Measurements from ENCODE around the gene RALGDS. TPM values are rescaled to one million over a fixed set of nuclear protein-coding genes. Genes with fewer than 3 reads are reported as not detected.

The RALGDS gene
- total RNA-seq, 2 experiments from 2014 or later = 23.8 to 28.2 TPM

DNA sequence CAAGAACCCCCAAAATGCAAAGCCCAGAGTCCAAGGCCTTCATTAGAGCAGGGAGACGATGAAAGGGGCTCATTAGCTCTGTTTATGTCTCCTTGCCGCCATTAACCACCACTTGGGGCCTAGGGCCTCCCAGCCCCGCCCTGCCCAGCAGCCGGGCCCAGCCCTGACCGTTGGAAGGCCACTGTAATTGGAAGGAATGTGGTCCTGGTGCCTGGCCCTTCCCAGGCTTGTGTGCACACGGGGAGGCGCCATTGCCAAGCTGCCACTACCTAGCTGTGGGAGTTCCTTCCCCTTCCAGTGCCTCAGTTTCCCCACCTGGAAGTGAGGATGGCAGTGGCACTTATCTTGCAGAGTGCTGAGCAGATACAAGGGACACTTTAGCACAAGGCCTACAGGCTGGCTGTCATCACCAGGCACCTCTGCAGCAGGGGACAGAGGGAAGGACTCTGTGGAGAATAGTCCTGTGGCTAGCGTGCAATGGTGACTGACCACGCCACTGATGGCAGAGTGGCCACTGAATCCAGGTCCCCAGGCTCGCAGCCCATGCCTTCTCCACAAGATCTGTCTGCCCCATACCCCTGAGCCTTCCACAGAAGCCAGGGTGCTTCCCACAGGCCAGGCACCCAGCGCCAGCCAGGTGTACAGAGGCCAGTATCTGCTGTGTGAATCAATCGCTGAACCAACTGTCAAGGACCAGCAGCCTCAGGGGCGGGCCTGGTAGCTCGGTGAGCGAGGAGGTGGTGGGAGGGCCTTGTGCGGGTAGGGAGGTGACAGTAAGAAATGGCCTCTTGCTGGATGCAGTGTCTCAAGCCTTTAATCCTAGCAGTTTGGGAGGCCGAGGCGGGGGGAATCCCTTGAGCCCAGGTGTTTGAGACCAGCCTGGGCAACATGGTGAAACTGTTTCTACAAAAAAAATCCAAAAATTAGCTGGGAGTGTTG, 21.9 kb upstream of the RALGDS start:
- H3K36me3 ChIP-seq (ENCODE audit: insufficient read depth, low read length) = no peaks in the 10 kb centered on the region; the same call in 1 of the 2 replicates
- DNase-seq (ENCODE audit: low spot score) = no peak
- no peak overlapping the region for H3K4me3 ChIP-seq (ENCODE audit: low read depth, low read length, poor library complexity, severe bottlenecking)
- H3K9me3 ChIP-seq (ENCODE audit: low read length) = no peaks in the 10 kb centered on the region
- H3K9me2 ChIP-seq (ENCODE audit: insufficient read depth, low read length) = no peaks in the 10 kb centered on the region
- no peak for TF ChIP-seq EZH2phosphoT487 (IDR thresholded peaks at IDR 0.05; ENCODE audit: borderline replicate concordance, low read depth, low read length)
- TF ChIP-seq, protein P1, sequence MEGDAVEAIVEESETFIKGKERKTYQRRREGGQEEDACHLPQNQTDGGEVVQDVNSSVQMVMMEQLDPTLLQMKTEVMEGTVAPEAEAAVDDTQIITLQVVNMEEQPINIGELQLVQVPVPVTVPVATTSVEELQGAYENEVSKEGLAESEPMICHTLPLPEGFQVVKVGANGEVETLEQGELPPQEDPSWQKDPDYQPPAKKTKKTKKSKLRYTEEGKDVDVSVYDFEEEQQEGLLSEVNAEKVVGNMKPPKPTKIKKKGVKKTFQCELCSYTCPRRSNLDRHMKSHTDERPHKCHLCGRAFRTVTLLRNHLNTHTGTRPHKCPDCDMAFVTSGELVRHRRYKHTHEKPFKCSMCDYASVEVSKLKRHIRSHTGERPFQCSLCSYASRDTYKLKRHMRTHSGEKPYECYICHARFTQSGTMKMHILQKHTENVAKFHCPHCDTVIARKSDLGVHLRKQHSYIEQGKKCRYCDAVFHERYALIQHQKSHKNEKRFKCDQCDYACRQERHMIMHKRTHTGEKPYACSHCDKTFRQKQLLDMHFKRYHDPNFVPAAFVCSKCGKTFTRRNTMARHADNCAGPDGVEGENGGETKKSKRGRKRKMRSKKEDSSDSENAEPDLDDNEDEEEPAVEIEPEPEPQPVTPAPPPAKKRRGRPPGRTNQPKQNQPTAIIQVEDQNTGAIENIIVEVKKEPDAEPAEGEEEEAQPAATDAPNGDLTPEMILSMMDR (conservative IDR thresholded peaks at IDR 0.05; ENCODE audit: low read length) = no peak
- no peak overlapping the region for H3K4me2 ChIP-seq (ENCODE audit: low read length)
- H3K4me1 ChIP-seq (ENCODE audit: insufficient read depth, low read length, poor library complexity, severe bottlenecking) = peaks cover 28% of the 10 kb centered on the region
- ChIA-PET POLR2A (interaction anchor here (0.6 kb wide), 1 partner anchor 48 kb away, joined by 6 read pairs; no protein-coding TSS in a partner anchor), CTCF (ENCODE audit: unreplicated experiment) (interaction anchor here (0.5 to 1.1 kb wide), 3 partner anchors 10 to 39 kb away, joined by 3 to 7 read pairs (median 4); no protein-coding TSS in a partner anchor)
- no peak overlapping the region for H2AFZ ChIP-seq (ENCODE audit: low read length)
- H3K79me2 ChIP-seq (ENCODE audit: insufficient read depth, low read depth, low read length) = peaks cover 6% of the 10 kb centered on the region; the same call in 1 of the 2 replicates
- no TSS peak for BruUV-seq (replicated peaks)
- intact Hi-C loops (cut with micrococcal nuclease; ENCODE audit: unreplicated experiment) = no loop called here
- H4K20me1 ChIP-seq (ENCODE audit: insufficient read depth, low read length) = peaks cover 17% of the 10 kb centered on the region
- H3K27ac ChIP-seq (ENCODE audit: low read depth, low read length, poor library complexity, severe bottlenecking) = no peak overlapping the region

DNA sequence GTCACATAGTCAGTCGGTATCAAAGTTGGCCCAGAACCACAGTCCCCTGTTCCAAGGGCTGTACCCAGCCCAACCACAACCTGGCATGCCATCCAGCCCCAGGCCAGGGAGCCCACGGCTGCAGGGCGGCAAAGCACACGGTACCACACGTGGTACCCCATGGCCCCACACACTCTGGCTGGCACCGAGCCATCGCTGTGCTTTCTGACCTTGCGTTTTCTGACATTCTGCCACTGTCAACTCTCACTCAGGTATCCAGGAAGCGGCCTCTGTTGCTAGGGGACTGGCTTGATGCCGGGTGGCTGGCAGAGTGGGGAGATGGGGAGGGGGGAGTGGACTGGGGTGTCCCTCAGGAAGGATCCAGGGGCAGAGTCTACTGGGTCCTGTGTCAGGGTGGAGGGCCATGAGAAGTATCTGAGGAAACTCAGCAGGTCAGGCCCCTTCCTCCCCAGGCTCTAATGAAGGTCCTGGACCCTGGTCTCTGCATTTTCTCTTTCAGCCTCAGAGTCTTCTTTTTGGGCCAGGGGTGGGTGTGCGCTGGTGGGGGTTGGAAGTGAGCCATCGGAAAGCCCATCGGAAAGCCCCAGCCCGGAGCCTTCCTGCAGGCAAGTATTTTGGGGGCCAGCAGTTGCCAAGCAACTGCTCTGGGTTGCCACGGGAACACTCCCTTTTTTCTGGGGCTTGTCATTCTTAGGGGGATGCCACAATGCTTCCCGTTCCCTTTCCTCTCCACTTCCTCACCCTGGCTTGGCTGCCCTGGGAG, 21.0 kb upstream of the RALGDS start:
- peaks cover 19% of the 10 kb centered on the region for H3K4me1 ChIP-seq (ENCODE audit: insufficient read depth, low read length, poor library complexity, severe bottlenecking)

More for the DNA sequence above, 21.0 kb upstream of the RALGDS start:
- Histone ChIP-seq H3K36me3 (ENCODE audit: insufficient read depth, low read length) (no peaks in the 10 kb centered on the region; the same call in 1 of the 2 replicates), H2AFZ (ENCODE audit: low read length) (no peak overlapping the region), H3K4me3 (ENCODE audit: low read depth, low read length, poor library complexity, severe bottlenecking) (no peak overlapping the region), H3K9me2 (ENCODE audit: insufficient read depth, low read length) (no peaks in the 10 kb centered on the region), H4K20me1 (ENCODE audit: insufficient read depth, low read length) (peaks cover 14% of the 10 kb centered on the region), H3K9me3 (ENCODE audit: low read length) (no peaks in the 10 kb centered on the region), H3K79me2 (ENCODE audit: insufficient read depth, low read depth, low read length) (0 out of 2 replicates have a peak, but pooled peaks cover 3% of the 10 kb centered on the region), H3K4me2 (ENCODE audit: low read length) (no peak overlapping the region), H3K27ac (ENCODE audit: low read depth, low read length, poor library complexity, severe bottlenecking) (no peak overlapping the region)
- TF ChIP-seq, protein P1 (conservative IDR thresholded peaks at IDR 0.05; ENCODE audit: low read length) = no peak
- TF ChIP-seq EZH2phosphoT487 (IDR thresholded peaks at IDR 0.05; ENCODE audit: borderline replicate concordance, low read depth, low read length) = no peak
- ChIA-PET CTCF (ENCODE audit: unreplicated experiment) (no interaction called here), POLR2A (no interaction called here)
- no TSS peak for BruUV-seq (replicated peaks)
- intact Hi-C loops (cut with micrococcal nuclease; ENCODE audit: unreplicated experiment) = no loop called here
- DNase-seq (ENCODE audit: low spot score) = no peak

All from OCI-LY7 (cell line).